Measurements from ENCODE around the gene TNNI3.

TNNI3 gene

GRCh38 chr19:55179606-55180484 lies 22.3 kb upstream of the TNNI3 start, which contains the start of gene SYT5:
TSS of gene SYT5 (minus strand) at chr19:55180289. CDS start at chr19:55179041, 1,248 bp downstream.
- no peaks in the 10 kb centered on the region for H3K79me2 ChIP-seq (ENCODE audit: insufficient read depth, low read depth)
- H3K27me3 ChIP-seq (ENCODE audit: insufficient read depth, low read depth) = peaks cover 75% of the 10 kb centered on the region
- H2AFZ ChIP-seq (ENCODE audit: low read depth) = no peak within 1 kb of the TSS
- H3K4me2 ChIP-seq = no peak within 1 kb of the TSS
- no peak within 1 kb of the TSS for H3K27ac ChIP-seq
- no peaks in the 10 kb centered on the region for H3K36me3 ChIP-seq (ENCODE audit: insufficient read depth)
- H4K20me1 ChIP-seq (ENCODE audit: insufficient read depth) = no peaks in the 10 kb centered on the region
- H3K4me3 ChIP-seq (IDR thresholded peaks at IDR 0.05; ENCODE audit: insufficient read depth, low read depth, low read length) = no peak within 1 kb of the TSS
- no peak within 1 kb of the TSS for H3K9ac ChIP-seq
- H3K4me1 ChIP-seq (ENCODE audit: low read depth, poor library complexity, severe bottlenecking) = no peaks in the 10 kb centered on the region
- TF ChIP-seq, protein P1, sequence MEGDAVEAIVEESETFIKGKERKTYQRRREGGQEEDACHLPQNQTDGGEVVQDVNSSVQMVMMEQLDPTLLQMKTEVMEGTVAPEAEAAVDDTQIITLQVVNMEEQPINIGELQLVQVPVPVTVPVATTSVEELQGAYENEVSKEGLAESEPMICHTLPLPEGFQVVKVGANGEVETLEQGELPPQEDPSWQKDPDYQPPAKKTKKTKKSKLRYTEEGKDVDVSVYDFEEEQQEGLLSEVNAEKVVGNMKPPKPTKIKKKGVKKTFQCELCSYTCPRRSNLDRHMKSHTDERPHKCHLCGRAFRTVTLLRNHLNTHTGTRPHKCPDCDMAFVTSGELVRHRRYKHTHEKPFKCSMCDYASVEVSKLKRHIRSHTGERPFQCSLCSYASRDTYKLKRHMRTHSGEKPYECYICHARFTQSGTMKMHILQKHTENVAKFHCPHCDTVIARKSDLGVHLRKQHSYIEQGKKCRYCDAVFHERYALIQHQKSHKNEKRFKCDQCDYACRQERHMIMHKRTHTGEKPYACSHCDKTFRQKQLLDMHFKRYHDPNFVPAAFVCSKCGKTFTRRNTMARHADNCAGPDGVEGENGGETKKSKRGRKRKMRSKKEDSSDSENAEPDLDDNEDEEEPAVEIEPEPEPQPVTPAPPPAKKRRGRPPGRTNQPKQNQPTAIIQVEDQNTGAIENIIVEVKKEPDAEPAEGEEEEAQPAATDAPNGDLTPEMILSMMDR (conservative IDR thresholded peaks at IDR 0.05; ENCODE audit: low read depth, low read length) = no peak

DNA sequence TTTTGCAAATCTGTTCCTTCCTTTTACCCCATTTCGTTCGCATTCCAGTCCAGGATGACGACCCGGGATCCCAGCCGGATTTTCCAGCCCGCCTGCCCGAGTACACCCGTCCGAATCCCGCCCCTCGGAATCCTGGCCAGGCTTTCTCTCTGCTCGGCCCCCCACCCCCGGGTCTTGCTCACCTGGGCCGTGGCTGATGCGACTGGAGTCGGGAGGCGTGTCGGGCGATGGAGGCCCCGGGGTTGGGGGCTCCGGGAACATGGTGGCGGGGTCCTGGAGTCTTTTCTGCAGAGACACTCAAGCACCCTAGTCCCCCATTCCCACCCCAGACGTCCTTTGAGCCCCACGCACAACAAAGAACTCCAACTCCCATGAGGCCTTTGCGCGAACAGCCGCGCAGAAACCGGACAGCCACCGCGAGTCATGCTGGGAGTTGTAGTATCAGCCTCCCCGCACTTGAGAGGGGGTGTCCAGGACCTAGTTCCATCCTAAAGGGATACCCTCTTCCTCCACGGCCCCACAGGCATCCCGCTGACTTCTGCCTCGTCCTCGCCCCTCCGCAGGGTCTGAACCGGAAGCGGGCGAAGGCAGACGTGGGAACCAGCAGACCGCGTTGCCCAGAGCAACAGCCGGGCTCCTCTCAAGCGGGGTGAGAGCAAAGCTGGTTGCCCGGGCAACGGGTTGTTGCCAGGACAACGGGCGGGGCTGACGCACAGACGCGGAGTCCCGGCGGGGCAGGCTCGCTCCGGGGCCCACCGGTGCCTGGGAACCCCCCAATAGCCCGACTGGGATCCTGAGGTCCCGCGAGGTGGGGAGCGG lies 21.5 kb upstream of the TNNI3 start:
- no peak overlapping the region for H3K9ac ChIP-seq
- no peak overlapping the region for H2AFZ ChIP-seq (ENCODE audit: low read depth)
- no peaks in the 10 kb centered on the region for H4K20me1 ChIP-seq (ENCODE audit: insufficient read depth)
- no peaks in the 10 kb centered on the region for H3K36me3 ChIP-seq (ENCODE audit: insufficient read depth)
- H3K4me3 ChIP-seq (IDR thresholded peaks at IDR 0.05; ENCODE audit: insufficient read depth, low read depth, low read length) = no peak overlapping the region
- no peaks in the 10 kb centered on the region for H3K4me1 ChIP-seq (ENCODE audit: low read depth, poor library complexity, severe bottlenecking)
- no peak overlapping the region for H3K27ac ChIP-seq
- H3K4me2 ChIP-seq = no peak overlapping the region
- H3K79me2 ChIP-seq (ENCODE audit: insufficient read depth, low read depth) = no peaks in the 10 kb centered on the region
- TF ChIP-seq, protein P1 (conservative IDR thresholded peaks at IDR 0.05; ENCODE audit: low read depth, low read length) = no peak
- peaks cover 68% of the 10 kb centered on the region for H3K27me3 ChIP-seq (ENCODE audit: insufficient read depth, low read depth)

DNA sequence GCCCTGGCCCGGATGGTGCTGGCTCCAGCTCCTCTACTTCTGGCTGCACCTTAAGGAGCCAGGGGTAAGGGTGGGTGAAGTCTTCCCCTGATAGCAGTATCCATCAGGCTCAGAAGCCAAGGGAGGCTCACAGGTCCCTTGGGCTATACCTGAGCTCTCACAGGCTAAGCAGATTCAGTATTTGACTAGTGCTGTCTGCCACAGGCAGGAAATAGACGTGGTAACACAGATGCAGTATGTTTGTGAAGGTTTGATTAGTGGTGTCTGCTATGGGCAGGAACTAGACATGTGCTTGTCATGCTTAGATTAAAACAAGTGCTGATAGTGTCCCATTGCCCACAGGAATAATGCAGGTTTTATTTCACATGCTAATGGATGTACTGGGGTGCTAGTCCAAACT lies 18.5 kb upstream of the TNNI3 start:
- no peaks in the 10 kb centered on the region for H3K4me1 ChIP-seq (ENCODE audit: low read depth, poor library complexity, severe bottlenecking)

GRCh38 chr19:55175117-55175867 lies 17.8 kb upstream of the TNNI3 start:
- Histone ChIP-seq H3K4me1 (ENCODE audit: low read depth, poor library complexity, severe bottlenecking) (no peaks in the 10 kb centered on the region), H3K79me2 (ENCODE audit: insufficient read depth, low read depth) (no peaks in the 10 kb centered on the region), H3K27ac (no peak overlapping the region), H3K36me3 (ENCODE audit: insufficient read depth) (no peaks in the 10 kb centered on the region), H4K20me1 (ENCODE audit: insufficient read depth) (no peaks in the 10 kb centered on the region), H3K4me3 (IDR thresholded peaks at IDR 0.05; ENCODE audit: insufficient read depth, low read depth, low read length) (no peak overlapping the region), H3K9ac (no peak overlapping the region), H2AFZ (ENCODE audit: low read depth) (no peak overlapping the region), H3K27me3 (ENCODE audit: insufficient read depth, low read depth) (peaks cover 62% of the 10 kb centered on the region), H3K4me2 (no peak overlapping the region)
- TF ChIP-seq, protein P1 (conservative IDR thresholded peaks at IDR 0.05; ENCODE audit: low read depth, low read length) = no peak

More for the DNA sequence above, 18.5 kb upstream of the TNNI3 start:
- H4K20me1 ChIP-seq (ENCODE audit: insufficient read depth) = no peaks in the 10 kb centered on the region
- H3K27me3 ChIP-seq (ENCODE audit: insufficient read depth, low read depth) = peaks cover 62% of the 10 kb centered on the region
- H3K79me2 ChIP-seq (ENCODE audit: insufficient read depth, low read depth) = no peaks in the 10 kb centered on the region
- H3K4me2 ChIP-seq = no peak overlapping the region
- TF ChIP-seq, protein P1 (conservative IDR thresholded peaks at IDR 0.05; ENCODE audit: low read depth, low read length) = no peak
- H3K9ac ChIP-seq = no peak overlapping the region
- no peaks in the 10 kb centered on the region for H3K36me3 ChIP-seq (ENCODE audit: insufficient read depth)
- no peak overlapping the region for H3K27ac ChIP-seq
- H3K4me3 ChIP-seq (IDR thresholded peaks at IDR 0.05; ENCODE audit: insufficient read depth, low read depth, low read length) = no peak overlapping the region
- H2AFZ ChIP-seq (ENCODE audit: low read depth) = no peak overlapping the region
